ENCODE data around the gene SYT13.

DNA sequence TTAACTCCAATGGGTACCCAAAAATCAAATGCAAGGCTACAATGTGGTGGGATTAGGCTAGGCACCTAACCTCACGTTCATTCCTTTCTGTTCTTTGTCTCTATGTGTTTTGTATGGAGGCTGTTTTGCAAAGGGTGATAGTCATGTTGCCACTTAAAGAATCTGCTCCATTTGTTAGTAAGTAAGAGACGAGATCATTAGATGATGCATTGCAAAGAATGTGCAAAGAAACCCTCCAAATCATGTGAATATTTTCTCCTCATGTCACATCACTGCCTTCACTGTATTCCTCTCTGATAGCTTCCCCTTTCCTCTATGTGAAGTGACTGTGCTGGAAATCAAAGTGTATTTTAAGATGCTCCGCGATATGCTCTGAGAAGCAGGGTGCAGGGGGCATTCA, 11.9 kb downstream of the SYT13 start:
- TF ChIP-seq EZH2 (IDR thresholded peaks at IDR 0.05; ENCODE audit: borderline replicate concordance, low read length): no peak
- no peak for TF ChIP-seq CTCF (IDR thresholded peaks at IDR 0.05; ENCODE audit: low read length)

Data from OCI-LY1 (cell line).